Measurements from ENCODE around the gene DEFB128. TPM values are rescaled to one million over a fixed set of nuclear protein-coding genes. Genes with fewer than 3 reads are reported as not detected.
A peak's percentile ranks its signal among the peaks of the same experiment; 100 is the strongest.
"Not testable (repeated sequence)": the region's sequence is repeated elsewhere in the genome, so short reads cannot be mapped to it uniquely, and the experiment has no call there.

The DEFB128 gene
- polyA plus RNA-seq, 1 experiment, result not detected

DNA sequence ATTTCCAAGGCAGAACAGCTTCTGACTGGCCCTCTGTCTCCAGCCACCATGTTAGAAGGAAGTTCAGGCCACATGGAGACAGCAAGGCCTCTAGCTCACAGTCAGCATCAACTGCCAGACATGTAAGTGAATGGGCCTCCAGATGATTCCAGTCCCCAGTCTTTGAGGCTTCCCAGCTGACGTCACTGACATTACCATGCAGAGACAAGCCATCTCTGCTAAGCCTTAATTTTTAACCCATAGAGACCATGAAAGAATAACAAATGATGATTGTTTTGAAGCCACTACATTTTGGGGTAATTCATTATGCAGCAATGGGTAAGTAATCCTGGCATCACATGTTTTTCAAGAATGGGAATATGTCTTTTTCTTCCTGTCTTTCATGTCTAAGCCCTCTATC, 26.3 kb upstream of the DEFB128 start:
- no peak for DNase-seq (ENCODE audit: low read depth)
- Histone ChIP-seq H3K4me3 (ENCODE audit: low read depth, low read length) (no peak overlapping the region), H3K27me3 (ENCODE audit: control insufficient read depth, insufficient read depth, low read length) (peaks cover 5% of the 10 kb centered on the region), H3K36me3 (ENCODE audit: control insufficient read depth, insufficient read depth, low read length) (no peaks in the 10 kb centered on the region)
- CTCF ChIA-PET, result interaction anchor here (0.9 to 1.3 kb wide), 2 partner anchors 51 to 115 kb away, joined by 4 to 6 read pairs; no protein-coding TSS in a partner anchor
- TF ChIP-seq, protein P1, sequence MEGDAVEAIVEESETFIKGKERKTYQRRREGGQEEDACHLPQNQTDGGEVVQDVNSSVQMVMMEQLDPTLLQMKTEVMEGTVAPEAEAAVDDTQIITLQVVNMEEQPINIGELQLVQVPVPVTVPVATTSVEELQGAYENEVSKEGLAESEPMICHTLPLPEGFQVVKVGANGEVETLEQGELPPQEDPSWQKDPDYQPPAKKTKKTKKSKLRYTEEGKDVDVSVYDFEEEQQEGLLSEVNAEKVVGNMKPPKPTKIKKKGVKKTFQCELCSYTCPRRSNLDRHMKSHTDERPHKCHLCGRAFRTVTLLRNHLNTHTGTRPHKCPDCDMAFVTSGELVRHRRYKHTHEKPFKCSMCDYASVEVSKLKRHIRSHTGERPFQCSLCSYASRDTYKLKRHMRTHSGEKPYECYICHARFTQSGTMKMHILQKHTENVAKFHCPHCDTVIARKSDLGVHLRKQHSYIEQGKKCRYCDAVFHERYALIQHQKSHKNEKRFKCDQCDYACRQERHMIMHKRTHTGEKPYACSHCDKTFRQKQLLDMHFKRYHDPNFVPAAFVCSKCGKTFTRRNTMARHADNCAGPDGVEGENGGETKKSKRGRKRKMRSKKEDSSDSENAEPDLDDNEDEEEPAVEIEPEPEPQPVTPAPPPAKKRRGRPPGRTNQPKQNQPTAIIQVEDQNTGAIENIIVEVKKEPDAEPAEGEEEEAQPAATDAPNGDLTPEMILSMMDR (IDR thresholded peaks at IDR 0.05; ENCODE audit: insufficient read depth, low read depth, low read length), result no peak
- POLR2A ChIA-PET, result no interaction called here

DNA sequence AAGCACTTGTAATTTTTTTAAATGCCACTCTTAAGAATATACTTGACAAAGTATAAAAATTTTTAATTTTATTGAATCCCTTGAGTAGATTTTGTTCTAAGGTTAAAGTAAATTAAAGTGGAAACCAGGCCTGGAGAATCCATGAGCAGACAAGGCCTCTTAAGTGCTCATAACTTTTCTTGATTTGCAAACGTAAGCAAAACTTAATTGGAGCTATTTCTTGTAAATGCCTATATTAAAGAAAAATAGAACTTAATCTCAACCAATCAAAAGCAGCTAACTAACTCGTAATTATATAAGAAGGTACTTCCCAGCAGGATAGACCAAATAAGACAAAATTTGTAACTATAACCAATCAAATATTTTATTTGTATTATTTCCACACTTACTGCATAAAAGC, 24.9 kb upstream of the DEFB128 start:
- H3K27me3 ChIP-seq (ENCODE audit: control insufficient read depth, insufficient read depth, low read length), result peaks cover 4% of the 10 kb centered on the region
- CTCF ChIA-PET, result interaction anchor here (1.3 to 1.8 kb wide), 2 partner anchors 52 to 116 kb away, joined by 4 to 7 read pairs; no protein-coding TSS in a partner anchor
- POLR2A ChIA-PET, result no interaction called here

DNA sequence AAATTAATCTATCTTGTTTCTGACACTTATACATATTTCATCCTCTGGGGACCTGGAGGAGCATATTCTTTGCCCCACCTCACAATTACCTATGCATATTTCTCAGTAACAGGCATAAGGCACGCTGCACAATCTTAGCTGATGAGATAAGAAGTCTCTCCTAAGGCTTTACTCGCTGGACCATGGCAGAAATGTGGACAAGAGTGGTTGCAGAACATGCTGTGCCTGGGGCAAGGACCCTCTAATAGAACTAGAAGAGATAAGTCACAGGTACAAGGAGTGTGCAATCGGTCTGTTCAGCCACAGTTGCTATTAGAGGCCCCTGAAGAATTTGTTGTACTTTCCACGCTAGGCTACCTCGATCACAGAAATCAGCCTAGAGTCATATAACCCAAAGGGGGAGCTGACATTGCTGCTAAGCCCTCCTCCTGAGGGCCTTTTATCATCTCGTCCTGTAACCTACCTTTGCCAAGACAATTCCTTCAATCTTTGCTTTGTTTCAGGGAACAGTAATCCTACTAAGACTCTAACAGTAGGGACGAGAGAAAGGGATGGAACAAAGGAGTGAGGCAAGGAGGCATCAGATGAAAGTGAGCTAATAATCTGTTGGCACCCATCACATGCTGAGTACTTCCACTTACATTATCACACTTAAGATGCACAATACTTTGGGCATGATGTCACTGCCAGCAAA, 21.4 kb upstream of the DEFB128 start:
- no peak for DNase-seq (ENCODE audit: low read depth)
- TF ChIP-seq, protein P1 (IDR thresholded peaks at IDR 0.05; ENCODE audit: insufficient read depth, low read depth, low read length), result no peak
- H3K27me3 ChIP-seq (ENCODE audit: control insufficient read depth, insufficient read depth, low read length), result no peaks in the 10 kb centered on the region; the same call in 1 of the 2 replicates
- ChIA-PET CTCF (interaction anchor here (1.1 to 1.9 kb wide), 4 partner anchors 9 to 120 kb away, joined by 3 to 10 read pairs (median 4); no protein-coding TSS in a partner anchor), POLR2A (no interaction called here)
- no peaks in the 10 kb centered on the region for H3K36me3 ChIP-seq (ENCODE audit: control insufficient read depth, insufficient read depth, low read length)
- H3K4me3 ChIP-seq (ENCODE audit: low read depth, low read length), result no peak overlapping the region

More for the DNA sequence above, 24.9 kb upstream of the DEFB128 start:
- no peak for DNase-seq (ENCODE audit: low read depth)
- no peak overlapping the region for H3K4me3 ChIP-seq (ENCODE audit: low read depth, low read length)
- TF ChIP-seq, protein P1 (IDR thresholded peaks at IDR 0.05; ENCODE audit: insufficient read depth, low read depth, low read length), result no peak
- no peaks in the 10 kb centered on the region for H3K36me3 ChIP-seq (ENCODE audit: control insufficient read depth, insufficient read depth, low read length)

DNA sequence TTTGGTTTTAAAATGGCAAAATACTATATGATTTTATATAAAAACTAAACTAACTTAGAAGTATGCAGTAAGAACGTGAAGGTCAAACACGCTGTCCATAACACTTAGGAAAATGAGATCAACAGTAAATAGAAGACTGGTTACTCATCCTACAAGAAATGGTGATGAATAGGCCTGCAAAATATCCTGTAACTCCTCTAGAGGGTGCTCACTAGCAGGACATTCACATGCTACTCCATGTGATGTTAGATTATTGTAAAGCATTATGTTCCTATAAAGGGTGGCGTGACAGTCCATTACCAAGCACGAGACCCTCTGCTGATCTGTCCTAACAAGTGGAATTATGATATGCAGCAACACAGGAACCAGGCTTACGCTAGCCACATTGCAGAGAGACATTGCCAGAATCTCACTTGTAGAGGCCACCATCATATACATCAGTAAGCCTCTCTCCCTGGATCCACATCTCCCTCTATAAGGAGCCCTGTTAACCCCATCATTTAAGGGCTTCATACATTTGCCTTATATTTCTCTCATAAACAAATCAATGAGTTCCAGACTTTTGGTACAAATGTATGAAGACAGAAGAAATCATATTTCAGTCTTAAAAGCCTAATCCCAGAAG, 19.5 kb upstream of the DEFB128 start:
- Histone ChIP-seq H3K27me3 (ENCODE audit: control insufficient read depth, insufficient read depth, low read length) (no peaks in the 10 kb centered on the region; the same call in 1 of the 2 replicates), H3K4me3 (ENCODE audit: low read depth, low read length) (no peak overlapping the region), H3K36me3 (ENCODE audit: control insufficient read depth, insufficient read depth, low read length) (no peaks in the 10 kb centered on the region)
- POLR2A ChIA-PET, result no interaction called here
- peak; percentile 11 for DNase-seq (ENCODE audit: low read depth)
- CTCF ChIA-PET, result interaction anchor here (1.0 to 1.5 kb wide), 6 partner anchors 10 to 121 kb away, joined by 3 to 13 read pairs (median 3); no protein-coding TSS in a partner anchor
- TF ChIP-seq, protein P1 (IDR thresholded peaks at IDR 0.05; ENCODE audit: insufficient read depth, low read depth, low read length), result peak; percentile 70

DNA sequence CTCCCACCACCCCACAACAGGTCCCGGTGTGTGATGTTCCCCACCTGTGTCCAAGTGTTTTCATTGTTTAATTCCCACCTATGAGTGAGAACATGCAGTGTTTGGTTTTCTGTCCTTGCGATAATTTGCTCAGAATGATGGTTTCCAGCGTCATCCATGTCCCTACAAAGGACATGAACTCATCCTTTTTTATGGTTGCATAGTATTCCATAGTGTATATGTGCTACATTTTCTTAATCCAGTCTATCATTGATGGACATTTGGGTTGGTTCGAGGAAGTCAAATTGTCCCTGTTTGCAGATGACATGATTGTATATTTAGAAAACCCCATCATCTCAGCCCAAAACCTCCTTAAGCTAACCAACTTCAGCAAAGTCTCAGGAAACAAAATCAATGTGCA, 14.1 kb upstream of the DEFB128 start:
- CTCF ChIA-PET, result interaction anchor here (0.9 to 1.4 kb wide), 2 partner anchors 9 to 63 kb away, joined by 3 read pairs; no protein-coding TSS in a partner anchor
- POLR2A ChIA-PET; DNase-seq (ENCODE audit: low read depth); H3K27me3 ChIP-seq (ENCODE audit: control insufficient read depth, insufficient read depth, low read length); H3K4me3 ChIP-seq (ENCODE audit: low read depth, low read length); H3K36me3 ChIP-seq (ENCODE audit: control insufficient read depth, insufficient read depth, low read length): not testable (repeated sequence)
